ENCODE measurements around the gene PITRM1.

PITRM1 gene

GRCh38 chr10:3099291-3100092 lies 73.1 kb downstream of the PITRM1 start:
- FAIRE-seq: no peak

GRCh38 chr10:3098689-3099088 lies 73.9 kb downstream of the PITRM1 start:
- FAIRE-seq: no peak

- FAIRE-seq: no peak
These were observed 75.4 kb downstream of the PITRM1 start for GRCh38 chr10:3097160-3097559.

- no peak for FAIRE-seq
These were observed 76.4 kb downstream of the PITRM1 start for GRCh38 chr10:3096149-3096548.

GRCh38 chr10:3095373-3096139 lies 77.0 kb downstream of the PITRM1 start:
- no peak for FAIRE-seq

- FAIRE-seq: no peak
These were observed 78.0 kb downstream of the PITRM1 start for GRCh38 chr10:3094609-3095036.

GRCh38 chr10:3093996-3094395 lies 78.6 kb downstream of the PITRM1 start:
- FAIRE-seq: no peak

GRCh38 chr10:3091921-3092320 lies 80.7 kb downstream of the PITRM1 start:
- no peak for FAIRE-seq

GRCh38 chr10:3090914-3091787 lies 81.4 kb downstream of the PITRM1 start:
- FAIRE-seq: no peak

- FAIRE-seq: no peak
These were observed 82.2 kb downstream of the PITRM1 start for GRCh38 chr10:3090388-3090787.
